KBM-7 (cell line): ENCODE data around the gene ATP6V1F.

ENCODE experiments used
- DNase-seq: peaks from one replicate; pipeline ENCODE4 v3.0.0-alpha.2; 2015
- in situ Hi-C: fragments of 300-500 bp; cut with MboI; formaldehyde crosslinking; loops from 2 replicates; pipeline ENCODE4 v1.14.3; 2020; ENCODE audit warnings: low sequenced_read_pairs, low pct_unique_long_range_greater_than_20kb, mixed read lengths

Gene ATP6V1F

DNA sequence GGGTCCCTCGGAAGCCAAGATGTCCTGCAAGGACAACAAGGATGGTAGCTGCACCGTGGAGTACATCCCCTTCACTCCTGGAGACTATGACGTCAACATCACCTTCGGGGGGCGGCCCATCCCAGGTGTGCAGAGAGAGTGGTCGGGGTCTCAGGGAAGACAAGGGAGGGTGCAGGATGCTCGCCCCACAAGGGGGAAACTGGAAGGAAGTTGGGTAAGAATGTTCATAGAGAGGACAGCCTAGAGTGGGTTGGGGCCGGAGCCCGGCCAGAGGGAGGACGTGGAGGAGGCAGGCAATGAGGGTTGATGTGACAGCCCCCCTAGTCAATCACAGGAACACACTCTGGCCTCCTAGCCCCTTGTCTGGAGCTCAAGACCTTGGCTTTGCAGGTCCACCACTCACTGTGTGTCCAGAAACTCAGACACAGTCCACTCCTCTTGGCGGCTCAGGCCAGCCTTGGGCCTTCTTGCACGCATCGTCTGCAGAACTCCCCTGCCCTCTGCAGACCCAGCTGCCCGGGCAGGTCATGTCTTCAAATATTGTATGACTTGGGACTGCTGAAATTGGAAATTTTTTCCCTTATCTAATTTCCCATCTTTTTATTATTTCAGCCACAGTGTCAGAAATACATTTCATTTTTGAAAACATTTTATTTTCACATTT lies 15.7 kb upstream of the ATP6V1F start:
- in situ Hi-C loops, result no loop called here

DNA sequence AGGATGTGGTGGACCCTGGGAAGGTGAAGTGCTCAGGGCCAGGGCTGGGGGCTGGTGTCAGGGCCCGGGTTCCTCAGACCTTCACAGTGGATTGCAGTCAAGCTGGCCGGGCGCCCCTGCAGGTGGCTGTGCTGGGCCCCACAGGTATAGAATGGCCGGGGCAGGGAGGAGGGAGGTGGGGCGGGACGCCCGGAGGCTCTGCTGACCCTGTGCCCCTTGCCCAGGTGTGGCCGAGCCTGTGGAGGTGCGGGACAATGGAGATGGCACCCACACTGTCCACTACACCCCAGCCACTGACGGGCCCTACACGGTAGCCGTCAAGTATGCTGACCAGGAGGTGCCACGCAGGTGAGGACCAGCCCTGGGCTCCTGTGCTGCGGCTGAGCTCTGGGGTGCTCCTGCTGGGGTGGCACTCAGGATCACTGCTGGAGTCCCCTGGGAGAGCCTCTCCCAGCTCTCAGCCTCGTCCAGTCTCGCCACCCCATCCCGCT lies 14.9 kb upstream of the ATP6V1F start:
- in situ Hi-C loops, result no loop called here
- no peak for DNase-seq

More for the DNA sequence above, 15.7 kb upstream of the ATP6V1F start:
- no peak for DNase-seq

DNA sequence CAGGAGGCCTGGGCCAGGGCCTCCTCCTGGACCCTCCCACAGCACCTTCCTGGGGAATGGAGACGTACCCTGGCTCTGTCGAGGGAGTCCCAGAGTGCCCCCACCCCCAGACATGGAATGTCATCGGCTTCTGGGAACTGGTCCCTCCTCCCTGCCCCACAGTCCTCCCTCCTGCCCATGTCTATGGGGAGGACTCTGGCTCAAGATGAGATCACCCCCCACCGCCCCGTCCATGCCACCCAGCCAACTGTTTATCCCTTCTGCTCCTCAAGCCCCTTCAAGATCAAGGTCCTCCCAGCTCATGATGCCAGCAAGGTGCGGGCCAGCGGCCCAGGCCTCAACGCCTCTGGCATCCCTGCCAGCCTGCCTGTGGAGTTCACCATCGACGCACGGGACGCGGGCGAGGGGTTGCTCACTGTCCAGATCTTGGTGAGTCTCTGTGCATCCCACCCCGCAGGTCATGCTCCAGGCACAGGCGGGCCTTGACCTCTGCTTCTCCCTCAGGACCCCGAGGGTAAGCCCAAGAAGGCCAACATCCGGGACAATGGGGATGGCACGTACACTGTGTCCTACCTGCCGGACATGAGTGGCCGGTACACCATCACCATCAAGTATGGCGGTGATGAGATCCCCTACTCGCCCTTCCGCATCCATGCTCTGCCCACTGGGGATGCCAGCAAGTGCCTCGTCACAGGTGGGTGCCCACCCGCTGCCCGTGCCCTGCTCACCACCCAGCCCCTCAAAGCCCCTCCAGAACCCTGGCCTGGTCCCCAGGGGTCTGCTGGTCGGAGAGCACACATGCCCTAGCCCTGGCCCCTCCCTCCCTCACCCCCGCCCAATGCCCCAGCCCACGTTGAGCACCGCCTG lies 14.1 kb upstream of the ATP6V1F start:
- in situ Hi-C loops, result no loop called here

DNA sequence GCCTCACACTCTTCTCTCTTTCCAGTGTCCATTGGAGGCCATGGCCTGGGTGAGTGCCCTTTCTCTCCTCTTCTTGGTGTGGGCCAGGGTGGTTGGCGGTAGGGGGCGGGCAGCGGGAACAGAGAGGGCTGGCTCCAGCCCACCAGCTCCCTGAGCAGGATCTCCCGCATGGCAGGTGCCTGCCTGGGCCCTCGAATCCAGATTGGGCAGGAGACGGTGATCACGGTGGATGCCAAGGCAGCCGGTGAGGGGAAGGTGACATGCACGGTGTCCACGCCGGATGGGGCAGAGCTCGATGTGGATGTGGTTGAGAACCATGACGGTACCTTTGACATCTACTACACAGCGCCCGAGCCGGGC lies 13.5 kb upstream of the ATP6V1F start:
- no peak for DNase-seq
- in situ Hi-C loops, result no loop called here

More for the DNA sequence above, 14.1 kb upstream of the ATP6V1F start:
- no peak for DNase-seq

DNA sequence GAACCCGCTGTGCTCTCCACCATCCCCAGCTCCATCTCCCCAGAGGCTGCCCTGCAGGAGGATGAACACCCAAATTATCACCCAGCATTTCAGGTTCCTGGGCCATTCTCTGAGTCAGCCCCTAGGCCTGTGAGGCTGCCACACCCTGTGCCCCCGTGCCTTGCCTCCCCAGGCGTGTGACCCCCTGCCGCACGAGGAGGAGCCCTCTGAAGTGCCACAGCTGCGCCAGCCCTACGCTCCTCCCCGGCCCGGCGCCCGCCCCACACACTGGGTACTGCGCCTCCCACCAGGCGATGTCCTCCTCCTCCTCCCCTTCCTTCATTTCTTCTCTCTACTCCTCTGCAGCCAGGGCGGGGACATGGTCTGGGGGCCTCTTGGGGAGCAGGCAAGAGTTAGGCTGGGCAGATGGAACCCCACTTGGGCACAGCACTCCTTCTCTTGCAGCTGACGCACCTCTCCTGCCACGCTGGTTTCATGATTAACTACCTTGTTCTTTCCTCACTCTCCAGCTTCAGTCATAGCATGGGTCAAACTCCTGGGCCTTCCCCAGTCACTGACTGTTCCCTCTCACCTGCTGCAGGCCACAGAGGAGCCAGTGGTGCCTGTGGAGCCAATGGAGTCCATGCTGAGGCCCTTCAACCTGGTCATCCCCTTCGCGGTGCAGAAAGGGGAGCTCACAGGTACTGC lies 12.7 kb upstream of the ATP6V1F start:
- DNase-seq, result no peak
- in situ Hi-C loops, result no loop called here

DNA sequence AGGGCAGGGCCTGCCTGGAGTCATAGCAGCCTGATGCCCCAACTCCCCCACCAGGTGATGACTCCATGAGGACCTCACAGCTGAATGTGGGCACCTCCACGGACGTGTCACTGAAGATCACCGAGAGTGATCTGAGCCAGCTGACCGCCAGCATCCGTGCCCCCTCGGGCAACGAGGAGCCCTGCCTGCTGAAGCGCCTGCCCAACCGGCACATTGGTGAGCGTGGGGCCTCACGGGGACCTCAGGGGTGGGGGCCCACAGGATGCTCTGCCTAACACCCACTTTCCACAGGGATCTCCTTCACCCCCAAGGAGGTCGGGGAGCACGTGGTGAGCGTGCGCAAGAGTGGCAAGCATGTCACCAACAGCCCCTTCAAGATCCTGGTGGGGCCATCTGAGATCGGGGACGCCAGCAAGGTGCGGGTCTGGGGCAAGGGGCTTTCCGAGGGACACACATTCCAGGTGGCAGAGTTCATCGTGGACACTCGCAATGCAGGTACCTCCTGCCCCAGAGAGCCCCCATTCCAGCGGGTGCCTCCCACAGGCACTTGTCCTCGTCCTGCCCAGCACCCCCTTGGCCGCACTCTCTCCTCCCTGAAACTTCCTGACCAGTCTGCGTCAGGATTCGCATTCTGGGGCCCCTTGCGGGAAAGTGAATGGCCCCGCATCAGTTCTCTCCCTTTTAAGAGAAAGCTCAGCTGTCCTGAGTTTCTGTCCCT lies 10.0 kb upstream of the ATP6V1F start:
- in situ Hi-C loops, result no loop called here
- DNase-seq, result no peak

DNA sequence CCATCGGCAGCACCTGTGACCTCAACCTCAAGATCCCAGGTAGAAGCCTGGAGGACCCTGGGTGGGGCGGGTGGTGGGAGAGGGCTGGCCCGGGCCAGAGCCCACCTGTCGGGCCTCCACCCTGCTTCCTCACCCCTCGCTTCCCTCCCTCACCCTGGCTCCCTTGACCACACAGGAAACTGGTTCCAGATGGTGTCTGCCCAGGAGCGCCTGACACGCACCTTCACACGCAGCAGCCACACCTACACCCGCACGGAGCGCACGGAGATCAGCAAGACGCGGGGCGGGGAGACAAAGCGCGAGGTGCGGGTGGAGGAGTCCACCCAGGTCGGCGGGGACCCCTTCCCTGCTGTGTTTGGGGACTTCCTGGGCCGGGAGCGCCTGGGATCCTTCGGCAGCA lies 8.9 kb upstream of the ATP6V1F start:
- no peak for DNase-seq
- in situ Hi-C loops, result no loop called here

DNA sequence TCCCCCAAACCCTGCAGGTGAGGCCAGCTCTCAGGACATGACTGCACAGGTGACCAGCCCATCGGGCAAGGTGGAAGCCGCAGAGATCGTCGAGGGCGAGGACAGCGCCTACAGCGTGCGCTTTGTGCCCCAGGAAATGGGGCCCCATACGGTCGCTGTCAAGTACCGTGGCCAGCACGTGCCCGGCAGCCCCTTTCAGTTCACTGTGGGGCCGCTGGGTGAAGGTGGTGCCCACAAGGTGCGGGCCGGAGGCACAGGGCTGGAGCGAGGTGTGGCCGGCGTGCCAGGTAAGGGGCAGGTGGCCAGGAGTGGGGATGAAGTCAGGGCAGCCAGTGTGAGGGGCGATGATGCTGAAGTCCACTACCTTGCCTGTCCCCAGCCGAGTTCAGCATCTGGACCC lies 8.3 kb upstream of the ATP6V1F start:
- in situ Hi-C loops, result no loop called here
- DNase-seq, result no peak

DNA sequence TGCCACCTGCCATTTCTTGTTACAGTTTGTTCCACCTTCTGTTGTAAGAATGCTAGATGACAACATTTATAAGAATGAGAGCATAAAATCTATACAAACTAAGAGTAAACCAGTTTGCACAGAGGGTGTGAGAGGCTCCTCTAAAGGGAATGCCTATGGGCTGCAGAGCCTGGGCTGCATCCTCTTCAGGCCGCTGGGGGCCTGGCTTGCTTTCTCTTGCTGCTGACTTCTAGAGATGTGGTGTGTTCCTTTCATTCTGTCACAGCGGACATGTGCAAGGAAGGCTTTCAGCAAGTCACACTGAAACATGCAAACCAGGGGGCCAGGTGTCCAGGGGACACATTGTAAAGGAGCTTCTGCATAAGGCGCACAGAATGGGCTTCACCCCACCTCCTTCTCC lies 7.1 kb upstream of the ATP6V1F start:
- in situ Hi-C loops, result no loop called here
- DNase-seq, result no peak

DNA sequence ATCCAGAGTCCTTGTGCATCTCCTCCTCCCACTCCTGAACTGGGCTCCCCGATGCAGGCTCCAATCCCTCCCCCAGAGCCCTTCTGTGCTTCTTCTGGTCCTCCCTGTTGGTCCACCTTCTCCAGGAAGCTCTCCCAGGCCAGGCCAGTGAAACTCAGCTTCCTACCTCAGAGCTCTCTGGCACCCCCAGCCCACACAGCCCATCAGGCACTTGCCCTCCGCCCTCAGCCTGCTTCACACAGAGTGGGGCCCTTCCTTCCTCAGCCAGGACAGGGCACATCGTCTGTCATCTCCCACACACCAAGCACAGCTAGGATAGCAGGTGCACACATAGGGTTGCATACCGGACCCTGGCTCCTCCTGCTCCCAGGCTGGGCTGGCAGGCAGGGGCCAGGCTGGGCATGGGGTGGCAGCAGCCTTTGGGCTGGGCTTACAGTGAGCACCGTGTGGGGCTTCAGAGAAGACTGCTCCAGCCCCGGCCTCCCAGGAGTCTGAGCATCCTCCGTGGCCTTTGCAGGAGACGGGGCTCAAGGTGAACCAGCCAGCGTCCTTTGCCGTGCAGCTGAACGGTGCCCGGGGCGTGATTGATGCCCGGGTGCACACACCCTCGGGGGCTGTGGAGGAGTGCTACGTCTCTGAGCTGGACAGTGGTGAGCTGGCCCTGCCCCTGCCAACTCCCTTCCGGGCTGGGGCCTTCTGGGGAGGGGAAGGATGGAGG lies 6.5 kb upstream of the ATP6V1F start:
- in situ Hi-C loops, result no loop called here
- no peak for DNase-seq

DNA sequence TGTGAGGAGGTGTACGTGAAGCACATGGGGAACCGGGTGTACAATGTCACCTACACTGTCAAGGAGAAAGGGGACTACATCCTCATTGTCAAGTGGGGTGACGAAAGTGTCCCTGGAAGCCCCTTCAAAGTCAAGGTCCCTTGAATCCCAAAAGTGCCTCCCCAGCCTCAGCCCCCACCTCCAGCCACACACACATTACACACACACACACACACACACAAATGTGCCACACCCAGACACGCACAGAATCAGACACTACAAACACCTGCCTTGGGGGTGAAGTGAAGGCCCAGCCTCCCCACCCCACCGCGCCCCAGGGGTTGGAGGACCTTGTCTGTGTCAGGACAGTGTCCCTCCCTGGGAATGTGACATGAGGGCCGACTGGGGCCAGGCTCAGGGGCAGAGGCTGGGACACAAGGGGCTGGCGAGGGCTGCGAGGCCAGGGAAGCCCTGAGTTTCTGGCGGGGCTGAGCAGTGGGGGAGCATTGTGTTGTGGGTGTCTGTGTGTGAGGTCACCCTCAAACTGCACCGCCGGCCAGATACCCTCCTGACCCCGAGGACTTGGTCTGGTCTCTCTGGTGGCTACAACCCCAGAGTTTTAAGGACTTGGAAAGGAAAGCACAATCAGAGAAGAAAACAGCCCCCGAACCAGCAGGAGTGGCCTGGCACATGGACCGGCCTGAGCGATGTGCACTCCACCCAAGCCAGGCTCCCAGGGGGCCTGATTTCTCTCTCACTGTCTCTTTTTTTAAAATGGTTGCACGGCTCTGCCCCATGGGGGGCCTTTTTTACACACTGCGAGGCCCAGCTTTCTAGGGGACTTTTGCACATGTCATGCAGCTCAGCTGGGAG lies 4.0 kb upstream of the ATP6V1F start:
- in situ Hi-C loops, result no loop called here

DNA sequence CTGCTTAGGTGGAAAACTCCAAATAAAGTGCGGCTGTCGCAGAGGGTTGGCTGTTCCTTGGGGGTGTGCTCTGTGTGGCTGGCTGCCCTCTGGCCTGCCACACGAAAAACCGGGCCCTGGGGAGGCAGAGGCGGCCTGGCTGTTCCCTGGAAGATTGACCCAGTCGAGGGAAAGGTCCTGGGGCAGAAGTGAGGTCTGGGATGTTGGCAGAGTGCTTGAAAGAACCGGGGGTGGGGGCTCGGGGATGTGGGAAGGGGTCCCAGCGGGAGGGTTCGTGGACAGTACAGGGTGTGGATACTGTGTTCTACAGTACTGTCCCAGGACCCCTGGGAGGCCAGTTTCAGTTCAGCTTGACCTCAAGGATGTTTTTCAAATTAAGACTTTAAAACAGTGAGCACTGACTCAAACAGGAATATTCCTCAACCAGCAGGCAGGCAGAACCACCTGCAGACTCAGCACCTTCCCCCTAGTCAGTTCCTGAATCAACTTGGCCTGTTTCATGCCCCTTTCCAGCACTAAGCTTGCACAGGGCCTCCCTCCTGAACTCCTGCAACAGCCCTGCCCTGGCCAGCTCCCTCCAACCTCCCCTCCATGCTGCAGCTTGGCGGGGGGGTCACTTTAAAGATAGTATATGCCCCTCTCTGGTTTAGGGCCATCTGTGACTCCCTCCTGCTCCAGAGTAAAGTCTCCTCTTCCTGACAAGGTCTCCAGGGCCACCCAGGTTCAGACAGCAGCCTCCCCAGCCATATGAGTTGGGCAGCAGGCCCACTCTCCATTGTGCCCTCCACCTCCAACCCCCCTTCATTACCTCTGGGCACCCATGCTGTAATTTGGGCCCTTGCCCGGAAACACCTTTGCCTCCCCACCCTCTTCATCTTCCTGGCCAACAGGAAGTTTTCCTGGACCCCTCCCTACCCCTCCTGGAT lies 3.2 kb upstream of the ATP6V1F start:
- no peak for DNase-seq
- in situ Hi-C loops, result no loop called here

More for the DNA sequence above, 4.0 kb upstream of the ATP6V1F start:
- no peak for DNase-seq

DNA sequence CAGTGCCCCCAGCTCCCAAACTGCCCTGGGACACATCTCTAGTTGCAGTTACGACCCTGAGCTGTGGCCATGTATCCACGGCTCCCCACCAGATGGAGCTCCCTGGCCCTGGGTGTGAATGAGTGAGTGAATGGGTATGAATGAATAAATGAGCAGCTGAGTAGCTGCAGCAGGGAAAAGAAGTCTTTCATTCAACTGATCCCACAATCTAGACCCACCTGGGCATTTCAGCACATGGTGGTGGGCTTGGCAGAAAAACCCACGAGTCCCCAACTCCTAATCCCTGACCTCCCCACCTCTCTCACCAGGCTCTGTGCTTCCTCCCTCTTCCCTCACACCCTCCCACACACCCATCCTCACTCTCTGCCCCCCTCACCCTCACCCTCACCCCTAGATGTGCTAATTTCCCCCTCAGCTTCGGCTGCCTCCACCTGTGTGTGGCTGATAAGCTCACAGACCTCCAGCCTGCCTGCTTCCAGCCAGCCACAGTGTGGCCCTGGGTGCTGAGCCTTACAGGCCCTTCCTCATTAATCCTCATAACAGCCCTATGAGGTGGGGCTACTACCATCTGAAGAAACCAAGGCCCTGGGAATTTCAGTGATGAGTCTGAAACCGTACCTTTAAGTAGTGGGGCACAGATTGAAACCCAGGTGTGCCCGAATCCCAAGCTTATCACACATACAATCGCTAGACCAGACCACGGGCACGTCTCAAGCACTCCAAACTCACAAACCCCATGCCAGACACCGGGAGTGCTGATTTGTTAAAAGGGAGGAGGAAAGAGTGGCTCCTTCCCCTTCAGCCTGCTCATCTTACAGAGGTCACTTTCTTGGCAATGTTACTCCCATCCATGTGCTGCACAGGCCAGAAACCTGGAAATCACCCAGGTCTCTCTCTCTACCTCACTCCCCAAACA lies 2.2 kb upstream of the ATP6V1F start:
- DNase-seq, result peak; percentile 49
- in situ Hi-C loops, result no loop called here

DNA sequence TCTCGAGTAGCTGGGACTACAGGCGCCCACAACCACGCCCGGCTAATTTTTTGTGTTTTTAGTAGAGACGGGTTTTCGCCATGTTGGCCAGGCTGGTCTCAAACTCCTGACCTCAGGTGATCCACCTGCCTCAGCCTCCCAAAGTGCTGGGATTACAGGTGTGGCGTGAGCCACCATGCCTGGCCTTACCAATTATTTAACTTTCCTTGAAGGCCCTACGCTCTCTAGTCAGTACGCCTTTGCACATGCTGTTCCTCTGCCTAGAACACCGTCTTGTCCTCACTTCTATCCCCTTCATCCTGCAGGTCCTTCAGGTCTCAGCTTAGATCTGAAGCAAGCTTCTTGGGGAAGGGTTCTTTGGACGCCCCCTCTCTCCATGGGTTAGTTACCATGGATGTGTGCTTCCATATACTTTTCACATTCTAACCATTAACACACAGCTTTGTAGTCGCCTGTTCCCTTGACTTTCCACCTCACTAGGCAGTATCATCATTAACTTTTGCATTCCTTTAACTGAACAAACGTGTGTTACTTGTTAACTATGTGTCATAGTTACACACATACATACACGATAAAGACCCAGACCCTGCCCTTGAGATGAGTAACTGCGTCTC lies 592 bp upstream of the ATP6V1F start:
- in situ Hi-C loops, result no loop called here
- DNase-seq, result no peak

DNA sequence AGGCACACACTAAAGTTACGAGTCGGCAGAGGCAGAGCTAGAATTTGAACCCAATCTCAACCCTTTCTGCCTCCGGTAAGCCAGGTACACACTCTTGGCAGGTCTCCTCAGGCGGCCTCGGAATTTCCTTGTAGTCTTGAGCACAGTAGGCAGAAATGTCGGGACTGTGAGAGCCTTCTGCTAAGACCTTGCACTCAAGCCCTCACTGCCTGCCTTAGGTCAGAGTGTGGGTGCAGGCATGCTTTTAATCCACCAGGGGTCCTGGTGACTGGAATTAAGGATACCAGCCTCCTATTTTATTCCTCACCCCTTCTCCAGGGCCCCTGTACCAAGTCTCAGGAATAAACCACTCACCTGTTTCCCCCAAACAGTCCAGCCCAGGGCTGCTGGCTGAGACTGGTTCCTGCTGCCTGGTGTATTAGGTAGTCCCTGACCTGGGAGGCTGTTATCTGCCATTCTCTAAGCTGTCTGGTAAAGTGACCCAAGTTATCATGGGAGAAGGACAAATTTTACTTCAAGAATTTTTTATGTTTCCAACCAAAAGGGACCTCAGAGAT lies 855 bp downstream of the ATP6V1F start:
- in situ Hi-C loops, result no loop called here
- peak; percentile 69 for DNase-seq
